GM11168 (cell line): ENCODE measurements around the gene CPSF4.

ENCODE experiments used
- in situ Hi-C: fragments of 300-500 bp; cut with MboI; formaldehyde crosslinking; loops from one replicate; pipeline ENCODE4 v1.12.0; 2022; ENCODE audit warnings: low sequenced_read_pairs; ENCODE audit not compliant: unreplicated experiment

Gene CPSF4

GRCh38 chr7:99438573-99439480, at the start of gene CPSF4, which contains the start of gene PTCD1:
Gene CPSF4, plus strand, starts transcription at chr7:99438943. Its CDS starts 140 bp downstream, at chr7:99439083.
Gene PTCD1, minus strand, starts transcription at chr7:99438798. Its CDS starts 3,556 bp downstream, at chr7:99435242.
- in situ Hi-C loops = no loop called here

GRCh38 chr7:99389772-99390171, 49.0 kb upstream of the CPSF4 start:
- in situ Hi-C loops = no loop called here

GRCh38 chr7:99390941-99391602, 47.7 kb upstream of the CPSF4 start:
- in situ Hi-C loops = no loop called here

GRCh38 chr7:99392046-99392445, 46.7 kb upstream of the CPSF4 start:
- in situ Hi-C loops = no loop called here

GRCh38 chr7:99392659-99393354, 45.9 kb upstream of the CPSF4 start:
- in situ Hi-C loops = no loop called here

GRCh38 chr7:99393355-99394187, 45.2 kb upstream of the CPSF4 start:
- in situ Hi-C loops = no loop called here

GRCh38 chr7:99394188-99394502, 44.6 kb upstream of the CPSF4 start:
- in situ Hi-C loops = no loop called here

- in situ Hi-C loops = no loop called here
Observed at GRCh38 chr7:99395616-99396327, 43.0 kb upstream of the CPSF4 start.

GRCh38 chr7:99396418-99397296, 42.1 kb upstream of the CPSF4 start:
- in situ Hi-C loops = no loop called here

- in situ Hi-C loops = no loop called here
Observed at GRCh38 chr7:99397297-99397983, 41.3 kb upstream of the CPSF4 start.

GRCh38 chr7:99398891-99399445, 39.8 kb upstream of the CPSF4 start:
- in situ Hi-C loops = no loop called here

GRCh38 chr7:99399597-99399996, 39.1 kb upstream of the CPSF4 start:
- in situ Hi-C loops = no loop called here

GRCh38 chr7:99402854-99403253, 35.9 kb upstream of the CPSF4 start:
- in situ Hi-C loops = no loop called here

GRCh38 chr7:99403764-99404163, 35.0 kb upstream of the CPSF4 start:
- in situ Hi-C loops = no loop called here

- in situ Hi-C loops = no loop called here
Observed at GRCh38 chr7:99404235-99404976, 34.3 kb upstream of the CPSF4 start.

- in situ Hi-C loops = no loop called here
Observed at GRCh38 chr7:99404977-99405320, 33.8 kb upstream of the CPSF4 start.

GRCh38 chr7:99406557-99406956, 32.2 kb upstream of the CPSF4 start:
- in situ Hi-C loops = no loop called here
